ENCODE results near the gene WDR90. TPM values are rescaled to one million over a fixed set of nuclear protein-coding genes. Genes with fewer than 3 reads are reported as not detected.
A peak's percentile ranks its signal among the peaks of the same experiment; 100 is the strongest.

Gene WDR90
- polyA plus RNA-seq, 2 donors = 19.5 to 45.3 TPM

DNA sequence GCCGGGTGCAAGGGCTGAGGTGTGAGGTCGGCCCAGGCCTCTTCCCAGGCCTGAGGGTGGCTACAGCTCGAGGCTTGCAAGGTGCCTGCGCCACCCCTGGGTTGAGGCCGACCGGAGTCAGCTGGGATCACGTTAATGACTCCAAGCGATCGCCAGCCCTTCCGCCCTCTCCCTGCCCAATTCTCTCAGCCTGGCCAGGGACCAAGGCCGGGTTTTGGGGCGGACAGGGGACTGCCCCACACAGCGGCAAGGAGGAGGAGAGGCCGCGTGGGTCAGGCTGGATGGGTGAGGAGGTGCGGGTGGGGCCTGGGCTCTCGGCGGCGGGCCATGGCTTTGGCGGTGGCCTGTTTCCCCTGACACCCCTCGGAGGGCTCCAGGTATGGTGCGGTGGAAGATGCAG, 44.2 kb downstream of the WDR90 start:
- peaks cover 5 to 31% of the 10 kb centered on the region in 2 donors for H3K4me1 ChIP-seq (ENCODE audit: control insufficient read depth in 2 of 2, insufficient read depth in 2 of 2, low read length in 1 of 2)
- H3K4me3 ChIP-seq (ENCODE audit: low read depth in 1 of 2, low read length in 2 of 2) = no peak overlapping the region
- H3K36me3 ChIP-seq (ENCODE audit: control insufficient read depth in 2 of 2, insufficient read depth in 2 of 2, low read length in 1 of 2) = no peaks in the 10 kb centered on the region
- no peaks in the 10 kb centered on the region for H3K9me3 ChIP-seq (ENCODE audit: control insufficient read depth in 2 of 2, insufficient read depth in 1 of 2, low read depth in 1 of 2, low read length in 1 of 2)
- no peaks in the 10 kb centered on the region for H3K27me3 ChIP-seq (ENCODE audit: control insufficient read depth in 1 of 2, insufficient read depth in 2 of 2, low read length in 2 of 2)
- H3K27ac ChIP-seq (ENCODE audit: low read depth in 2 of 2, low read length in 1 of 2) = peak overlapping the region; percentile 84 to 91
- WGBS, 2 donors = 43 to 45% methylated on average over 22 of the region's 22 CpGs

DNA sequence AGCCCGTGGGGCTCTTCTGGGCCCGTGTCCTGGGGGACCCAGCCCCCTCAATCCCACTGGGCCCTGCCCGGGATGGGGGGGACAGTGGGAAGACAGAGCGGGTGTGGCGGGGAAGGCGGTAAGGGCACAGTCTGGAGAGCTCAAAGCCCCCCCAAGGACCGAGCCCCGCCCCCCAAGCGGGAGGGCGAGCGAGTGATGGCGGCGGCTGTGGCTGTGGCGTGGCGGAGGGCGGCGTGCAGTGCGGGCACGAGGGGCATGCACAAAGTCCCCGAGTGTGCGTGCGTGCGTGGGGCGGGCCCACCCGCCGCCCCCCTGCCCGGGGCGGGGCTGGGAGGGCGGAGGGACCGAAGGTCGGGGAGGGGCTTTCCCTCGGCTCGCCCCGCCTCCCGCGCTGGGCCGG, 44.6 kb downstream of the WDR90 start:
- 18 to 34% methylated on average over 19 to 37 of the region's 37 CpGs for WGBS, 2 donors
- Histone ChIP-seq H3K27ac (ENCODE audit: low read depth in 2 of 2, low read length in 1 of 2) (peak overlapping the region; percentile 84 to 91), H3K36me3 (ENCODE audit: control insufficient read depth in 2 of 2, insufficient read depth in 2 of 2, low read length in 1 of 2) (no peaks in the 10 kb centered on the region), H3K9me3 (ENCODE audit: control insufficient read depth in 2 of 2, insufficient read depth in 1 of 2, low read depth in 1 of 2, low read length in 1 of 2) (no peaks in the 10 kb centered on the region), H3K4me3 (ENCODE audit: low read depth in 1 of 2, low read length in 2 of 2) (peak overlapping the region; percentile 23 to 46), H3K4me1 (ENCODE audit: control insufficient read depth in 2 of 2, insufficient read depth in 2 of 2, low read length in 1 of 2) (peaks cover 5 to 29% of the 10 kb centered on the region in 2 donors), H3K27me3 (ENCODE audit: control insufficient read depth in 1 of 2, insufficient read depth in 2 of 2, low read length in 2 of 2) (no peaks in the 10 kb centered on the region)

DNA sequence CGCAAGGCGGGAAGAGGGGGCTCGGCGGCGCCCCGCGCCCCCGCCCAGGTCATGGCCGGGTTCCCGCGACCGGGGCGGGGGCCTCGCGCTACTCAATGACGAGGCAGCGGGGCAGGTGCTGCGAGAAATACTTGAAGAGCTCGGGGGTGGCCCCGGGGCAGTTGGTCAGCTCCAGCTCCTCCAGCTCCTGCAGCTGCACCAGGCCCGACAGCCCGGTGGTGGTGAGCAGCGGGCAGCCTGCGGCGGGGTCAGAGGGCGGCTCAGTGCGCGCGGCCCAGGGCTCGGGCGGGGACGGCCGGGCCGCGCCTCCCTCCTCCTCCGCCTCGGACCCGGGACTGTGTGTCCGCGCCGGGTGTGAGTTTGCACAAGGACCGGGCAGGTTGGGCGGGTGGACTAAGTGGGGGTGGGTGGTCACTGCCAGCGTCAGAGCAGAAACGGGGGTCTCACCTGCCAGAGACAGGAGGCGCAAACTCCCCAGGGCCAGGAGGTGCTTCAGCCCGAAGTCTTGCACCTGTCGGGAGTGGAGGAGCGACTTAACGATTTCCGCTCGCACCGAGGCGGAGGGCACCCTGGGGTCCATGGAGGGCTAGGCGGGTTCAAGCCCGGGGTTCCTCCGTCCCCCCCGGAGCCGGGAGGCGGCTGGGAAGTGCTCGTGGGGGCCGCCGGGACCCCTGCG, 45.2 kb downstream of the WDR90 start:
- WGBS, 2 donors = 4 to 7% methylated on average over 38 to 64 of the region's 64 CpGs
- Histone ChIP-seq H3K4me3 (ENCODE audit: low read depth in 1 of 2, low read length in 2 of 2) (peak overlapping the region; percentile 46 to 59), H3K27ac (ENCODE audit: low read depth in 2 of 2, low read length in 1 of 2) (peak overlapping the region; percentile 84 to 91), H3K4me1 (ENCODE audit: control insufficient read depth in 2 of 2, insufficient read depth in 2 of 2, low read length in 1 of 2) (peaks cover 2 to 23% of the 10 kb centered on the region in 2 donors), H3K9me3 (ENCODE audit: control insufficient read depth in 2 of 2, insufficient read depth in 1 of 2, low read depth in 1 of 2, low read length in 1 of 2) (no peaks in the 10 kb centered on the region), H3K27me3 (ENCODE audit: control insufficient read depth in 1 of 2, insufficient read depth in 2 of 2, low read length in 2 of 2) (no peaks in the 10 kb centered on the region), H3K36me3 (ENCODE audit: control insufficient read depth in 2 of 2, insufficient read depth in 2 of 2, low read length in 1 of 2) (no peaks in the 10 kb centered on the region)

DNA sequence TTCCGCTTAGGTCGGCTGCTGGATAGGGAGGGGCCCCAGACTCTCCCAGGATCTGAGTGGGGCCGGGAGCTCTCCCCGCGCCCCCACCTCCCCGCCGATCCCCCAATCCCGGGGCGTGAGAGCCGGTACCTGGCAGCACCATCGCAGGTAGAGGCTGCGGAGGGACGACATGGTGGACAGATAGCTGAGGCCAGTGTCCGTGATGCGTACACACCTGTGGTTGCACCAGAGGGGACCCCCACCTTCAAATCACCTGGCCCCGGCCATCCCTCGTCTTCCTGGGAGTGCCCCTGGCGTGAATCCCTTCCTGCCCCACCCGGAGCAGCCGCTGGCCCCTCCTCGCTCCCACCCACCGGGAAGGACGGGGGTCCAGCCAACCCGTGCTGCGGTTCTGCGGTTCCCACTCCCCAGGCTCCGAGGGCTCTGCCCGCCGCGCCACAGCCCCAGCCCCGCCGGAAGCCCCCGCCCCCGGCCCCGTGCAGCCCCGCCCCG, 45.7 kb downstream of the WDR90 start:
- H3K27ac ChIP-seq (ENCODE audit: low read depth in 2 of 2, low read length in 1 of 2) = peak overlapping the region; percentile 84 to 91
- peaks cover 0 to 17% of the 10 kb centered on the region in 2 donors for H3K4me1 ChIP-seq (ENCODE audit: control insufficient read depth in 2 of 2, insufficient read depth in 2 of 2, low read length in 1 of 2)
- no peaks in the 10 kb centered on the region for H3K36me3 ChIP-seq (ENCODE audit: control insufficient read depth in 2 of 2, insufficient read depth in 2 of 2, low read length in 1 of 2)
- H3K4me3 ChIP-seq (ENCODE audit: low read depth in 1 of 2, low read length in 2 of 2) = peak overlapping the region; percentile 46 to 59
- H3K9me3 ChIP-seq (ENCODE audit: control insufficient read depth in 2 of 2, insufficient read depth in 1 of 2, low read depth in 1 of 2, low read length in 1 of 2) = no peaks in the 10 kb centered on the region
- no peaks in the 10 kb centered on the region for H3K27me3 ChIP-seq (ENCODE audit: control insufficient read depth in 1 of 2, insufficient read depth in 2 of 2, low read length in 2 of 2)
- 0 to 2% methylated on average over 28 to 37 of the region's 37 CpGs for WGBS, 2 donors

DNA sequence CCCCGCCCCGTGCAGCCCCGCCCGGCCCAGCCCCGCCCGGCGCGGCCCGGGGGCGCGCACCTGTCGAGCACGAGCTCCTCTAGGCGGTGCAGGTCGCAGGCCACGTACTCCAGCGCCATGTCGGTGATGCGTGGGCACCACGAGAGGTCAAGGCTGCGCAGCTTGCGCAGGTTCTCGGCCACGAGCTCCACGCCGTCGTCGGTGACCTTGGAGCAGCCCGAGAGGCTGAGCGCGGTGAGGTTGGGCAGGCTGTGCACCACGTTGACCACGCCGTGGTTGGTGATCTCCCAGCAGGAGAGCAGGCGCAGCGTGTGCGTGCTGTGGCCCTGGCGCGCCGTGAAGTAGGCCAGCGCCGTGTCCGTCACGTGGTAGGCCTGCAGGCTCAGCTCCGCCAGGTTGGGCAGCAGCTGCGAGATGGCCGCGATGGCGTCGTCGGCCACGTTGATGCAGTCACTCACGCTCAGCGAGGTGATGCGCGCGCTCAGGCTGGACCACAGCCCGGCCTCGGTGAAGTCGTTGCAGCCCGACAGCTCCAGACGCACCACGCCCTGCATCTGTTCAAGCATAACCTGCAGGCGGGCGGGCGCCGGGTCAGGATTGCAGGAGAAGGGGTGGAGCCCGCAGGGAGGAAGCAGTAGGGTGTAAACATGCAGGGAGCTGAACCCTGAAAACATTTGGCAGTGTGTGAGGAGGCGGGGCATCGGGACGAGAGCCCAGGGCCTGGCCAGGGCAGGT, 46.4 kb downstream of the WDR90 start:
- H3K27me3 ChIP-seq (ENCODE audit: control insufficient read depth in 1 of 2, insufficient read depth in 2 of 2, low read length in 2 of 2) = no peaks in the 10 kb centered on the region
- no peaks in the 10 kb centered on the region for H3K9me3 ChIP-seq (ENCODE audit: control insufficient read depth in 2 of 2, insufficient read depth in 1 of 2, low read depth in 1 of 2, low read length in 1 of 2)
- H3K4me3 ChIP-seq (ENCODE audit: low read depth in 1 of 2, low read length in 2 of 2) = peak overlapping the region; percentile 46 to 54
- 2% methylated on average over 71 of the region's 71 CpGs for WGBS, 2 donors
- peaks cover 0 to 17% of the 10 kb centered on the region in 2 donors for H3K4me1 ChIP-seq (ENCODE audit: control insufficient read depth in 2 of 2, insufficient read depth in 2 of 2, low read length in 1 of 2)
- peak overlapping the region; percentile 91 to 93 for H3K27ac ChIP-seq (ENCODE audit: low read depth in 2 of 2, low read length in 1 of 2)
- no peaks in the 10 kb centered on the region for H3K36me3 ChIP-seq (ENCODE audit: control insufficient read depth in 2 of 2, insufficient read depth in 2 of 2, low read length in 1 of 2)

DNA sequence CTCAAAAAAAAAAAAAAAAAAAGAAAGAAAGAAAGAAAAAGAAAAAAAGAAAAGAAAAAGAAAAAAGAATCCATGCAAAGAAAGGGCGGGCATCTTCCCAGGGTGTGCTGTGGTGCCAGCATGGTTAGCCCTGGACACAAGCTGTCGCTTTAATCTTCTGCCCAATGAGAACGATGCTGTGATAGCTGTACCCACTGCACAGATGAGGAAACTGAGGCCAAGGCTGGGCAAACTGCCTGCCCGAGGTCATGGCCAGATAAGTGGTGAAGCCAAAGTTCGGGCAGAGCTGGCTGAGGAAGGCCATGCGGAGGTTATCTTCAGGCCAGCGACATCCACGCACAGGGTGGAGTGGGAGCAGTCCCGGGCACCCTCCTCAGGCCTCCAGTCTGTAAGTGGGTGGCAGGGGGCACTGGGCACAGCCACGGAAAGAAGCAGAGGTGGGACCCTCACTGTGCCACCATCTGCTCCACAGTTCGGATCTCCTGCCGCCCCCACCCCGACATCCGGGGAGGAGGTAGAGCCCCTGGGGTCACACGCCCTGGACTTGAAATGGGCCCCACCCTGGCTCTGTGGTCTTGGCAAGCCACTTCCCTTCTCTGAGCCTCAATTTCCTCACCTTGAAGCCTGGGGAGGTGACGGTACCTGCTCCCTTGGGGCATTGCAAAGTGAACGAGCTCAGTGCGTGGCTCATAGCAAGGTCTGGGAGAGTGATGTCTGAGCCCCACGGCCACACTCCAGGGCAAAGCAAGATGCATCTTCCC, 49.9 kb downstream of the WDR90 start:
- Histone ChIP-seq H3K9me3 (ENCODE audit: control insufficient read depth in 2 of 2, insufficient read depth in 1 of 2, low read depth in 1 of 2, low read length in 1 of 2) (no peaks in the 10 kb centered on the region), H3K4me1 (ENCODE audit: control insufficient read depth in 2 of 2, insufficient read depth in 2 of 2, low read length in 1 of 2) (peaks cover 0 to 15% of the 10 kb centered on the region in 2 donors), H3K27me3 (ENCODE audit: control insufficient read depth in 1 of 2, insufficient read depth in 2 of 2, low read length in 2 of 2) (peaks cover 6 to 19% of the 10 kb centered on the region in 2 donors), H3K27ac (ENCODE audit: low read depth in 2 of 2, low read length in 1 of 2) (no peak overlapping the region), H3K4me3 (ENCODE audit: low read depth in 1 of 2, low read length in 2 of 2) (no peak overlapping the region), H3K36me3 (ENCODE audit: control insufficient read depth in 2 of 2, insufficient read depth in 2 of 2, low read length in 1 of 2) (no peaks in the 10 kb centered on the region)
- 63 to 68% methylated on average over 18 to 19 of the region's 19 CpGs for WGBS, 2 donors

DNA sequence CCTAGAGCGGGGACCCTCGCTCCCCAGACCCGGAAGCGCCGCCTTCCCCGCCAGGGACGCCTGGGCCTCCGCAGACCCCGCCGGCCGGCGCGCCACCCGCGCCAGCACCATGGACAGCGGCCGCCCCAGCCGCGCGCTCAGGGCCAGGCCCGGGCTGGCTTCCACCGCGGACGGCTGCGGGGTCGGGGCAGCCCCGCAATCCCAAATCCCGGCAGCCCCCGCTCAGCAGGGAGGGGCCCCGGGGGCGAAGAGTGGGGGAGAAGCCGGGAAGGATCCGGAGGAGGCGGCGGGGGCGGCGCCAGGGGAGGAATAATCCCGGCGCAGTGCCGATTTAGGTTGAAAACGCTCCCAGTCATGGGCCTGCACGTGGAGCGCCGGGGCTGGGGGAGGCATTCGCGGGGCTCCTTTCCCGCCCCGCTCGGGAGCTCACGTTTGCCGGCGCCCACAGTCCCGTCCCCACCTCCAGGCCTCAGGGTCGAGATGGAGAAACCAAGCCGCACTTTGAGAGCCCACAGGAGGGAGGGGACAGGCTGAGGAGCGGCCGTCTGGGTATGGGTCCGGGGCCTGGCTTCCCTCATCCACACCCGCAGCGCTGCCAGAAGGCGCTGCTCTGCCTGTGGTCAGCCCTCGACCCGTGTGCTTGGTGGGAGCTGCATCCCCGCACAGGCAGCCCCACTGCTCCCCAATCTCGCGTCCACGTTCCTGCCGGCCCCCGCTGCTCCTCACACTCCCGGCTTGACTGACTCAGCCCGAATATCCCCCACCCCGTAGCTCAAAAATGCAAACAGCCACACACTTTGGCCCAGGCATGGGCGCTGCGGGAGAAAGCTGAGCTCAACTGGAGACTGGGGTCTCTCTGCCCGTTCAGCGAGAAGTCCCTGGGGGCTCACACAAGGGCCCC, 51.8 kb downstream of the WDR90 start:
- H3K27me3 ChIP-seq (ENCODE audit: control insufficient read depth in 1 of 2, insufficient read depth in 2 of 2, low read length in 2 of 2) = peaks cover 6 to 30% of the 10 kb centered on the region in 2 donors
- H3K4me3 ChIP-seq (ENCODE audit: low read depth in 1 of 2, low read length in 2 of 2) = no peak overlapping the region
- H3K9me3 ChIP-seq (ENCODE audit: control insufficient read depth in 2 of 2, insufficient read depth in 1 of 2, low read depth in 1 of 2, low read length in 1 of 2) = no peaks in the 10 kb centered on the region
- H3K27ac ChIP-seq (ENCODE audit: low read depth in 2 of 2, low read length in 1 of 2) = no peak overlapping the region
- WGBS, 2 donors = 5 to 6% methylated on average over 61 to 76 of the region's 76 CpGs
- no peaks in the 10 kb centered on the region for H3K36me3 ChIP-seq (ENCODE audit: control insufficient read depth in 2 of 2, insufficient read depth in 2 of 2, low read length in 1 of 2)
- peaks cover 2 to 9% of the 10 kb centered on the region in 2 donors for H3K4me1 ChIP-seq (ENCODE audit: control insufficient read depth in 2 of 2, insufficient read depth in 2 of 2, low read length in 1 of 2)

DNA sequence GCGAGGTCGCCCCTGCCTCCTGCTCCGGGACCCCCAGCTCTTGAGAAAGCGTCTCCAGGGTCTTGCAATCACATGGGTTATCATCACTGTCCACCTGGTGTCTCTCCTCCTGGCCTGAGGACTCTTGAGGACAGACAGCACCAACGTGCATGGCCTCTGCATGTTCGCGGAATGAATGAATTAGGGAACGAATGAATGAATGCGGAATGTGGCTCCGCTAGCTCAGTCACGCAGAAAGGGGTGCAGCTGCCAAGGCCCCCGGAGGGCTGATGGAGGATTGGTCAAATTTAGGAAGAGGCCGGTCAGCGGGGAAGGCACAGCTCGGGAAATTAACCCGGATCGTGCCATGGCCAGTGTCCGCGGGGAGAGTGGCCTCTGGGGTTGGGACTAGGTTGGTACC, 53.2 kb downstream of the WDR90 start:
- Histone ChIP-seq H3K4me3 (ENCODE audit: low read depth in 1 of 2, low read length in 2 of 2) (no peak overlapping the region), H3K4me1 (ENCODE audit: control insufficient read depth in 2 of 2, insufficient read depth in 2 of 2, low read length in 1 of 2) (peaks cover 8 to 15% of the 10 kb centered on the region in 2 donors), H3K36me3 (ENCODE audit: control insufficient read depth in 2 of 2, insufficient read depth in 2 of 2, low read length in 1 of 2) (no peaks in the 10 kb centered on the region), H3K27me3 (ENCODE audit: control insufficient read depth in 1 of 2, insufficient read depth in 2 of 2, low read length in 2 of 2) (peaks cover 6 to 36% of the 10 kb centered on the region in 2 donors), H3K27ac (ENCODE audit: low read depth in 2 of 2, low read length in 1 of 2) (no peak overlapping the region), H3K9me3 (ENCODE audit: control insufficient read depth in 2 of 2, insufficient read depth in 1 of 2, low read depth in 1 of 2, low read length in 1 of 2) (no peaks in the 10 kb centered on the region)
- 82 to 83% methylated on average over 19 of the region's 19 CpGs for WGBS, 2 donors
